Uterus (tissue), 4 donors: ENCODE measurements around the gene TBC1D14. TPM values are rescaled to one million over a fixed set of nuclear protein-coding genes. Genes with fewer than 3 reads are reported as not detected.
"Not testable (repeated sequence)": the region's sequence is repeated elsewhere in the genome, so short reads cannot be mapped to it uniquely, and the experiment has no call there.

ENCODE experiments used
- DNase-seq, 2 donors: peaks; one replicate each; pipeline ENCODE4 v3.0.0-alpha.2; 2019 to 2020
- H3K27ac ChIP-seq, 2 donors: fragments of 200-600 bp; sonication (generic); 1 replicate in 1 of 2; 2 replicates in 1 of 2; pipeline ENCODE4 v1.5.1; 2016 to 2018
- H3K27me3 ChIP-seq, 2 donors: fragments of 200-600 bp; sonication (generic); one replicate each; pipeline ENCODE4 v1.5.1; 2018 to 2019; ENCODE audit warnings: control low read depth in 1 of 2
- H3K36me3 ChIP-seq, 2 donors: fragments of 200-600 bp; sonication (generic); one replicate each; pipeline ENCODE4 v1.5.1; 2019; ENCODE audit warnings: control low read depth in 1 of 2
- H3K4me1 ChIP-seq, 2 donors: fragments of 200-600 bp; sonication (generic); one replicate each; pipeline ENCODE4 v1.5.1; 2018 to 2019; ENCODE audit warnings: control low read depth in 1 of 2
- H3K4me3 ChIP-seq, 2 donors: fragments of 200-600 bp; sonication (generic); 1 replicate in 1 of 2; 2 replicates in 1 of 2; pipeline ENCODE4 v1.5.1; 2018 to 2019; ENCODE audit warnings: mild to moderate bottlenecking in 1 of 2
- H3K9me3 ChIP-seq, 2 donors: fragments of 200-600 bp; sonication (generic); one replicate each; pipeline ENCODE4 v1.5.1; 2019; ENCODE audit warnings: control low read depth in 1 of 2
- POLR2A ChIP-seq, 2 donors: fragments of 450-650 bp; IDR thresholded peaks; one replicate each; pipeline ENCODE4 v1.6.1; 2016; ENCODE audit warnings: antibody characterized with exemption in 2 of 2, mild to moderate bottlenecking in 1 of 2, moderate library complexity in 1 of 2
- intact Hi-C: fragments of 100-400 bp; cut with DNase I; formaldehyde crosslinking; loops from one replicate; pipeline ENCODE4 v1.15.1; 2023; ENCODE audit warnings: low total_unique reads
- total RNA-seq, 4 donors: library from RNA; depleted of rRNA in 3 of 4; stranded (reverse); fragments of >200 nt in 3 of 4; gene quantifications; one replicate each; pipeline versions ENCODE4 v1.1.0 to v1.2.4, GENCODE V29; 2014 to 2023
- TF ChIP-seq, protein P1 (sequence below), 4 experiments: fragments of 200-600 bp in 2 of 4; fragments of 450-650 bp in 2 of 4; sonication (generic) in 2 of 4; IDR thresholded peaks; one replicate each; pipeline ENCODE4 v1.5.1; 2016 to 2019; ENCODE audit warnings: antibody characterized with exemption in 4 of 4, mild to moderate bottlenecking in 2 of 4, moderate library complexity in 1 of 4
- donor health status: DM: yes; HTN: yes; CAD: no.

TBC1D14 gene
- total RNA-seq, 4 donors from 2014 or later = 16.9 to 61.2 (median 28.1) TPM

DNA sequence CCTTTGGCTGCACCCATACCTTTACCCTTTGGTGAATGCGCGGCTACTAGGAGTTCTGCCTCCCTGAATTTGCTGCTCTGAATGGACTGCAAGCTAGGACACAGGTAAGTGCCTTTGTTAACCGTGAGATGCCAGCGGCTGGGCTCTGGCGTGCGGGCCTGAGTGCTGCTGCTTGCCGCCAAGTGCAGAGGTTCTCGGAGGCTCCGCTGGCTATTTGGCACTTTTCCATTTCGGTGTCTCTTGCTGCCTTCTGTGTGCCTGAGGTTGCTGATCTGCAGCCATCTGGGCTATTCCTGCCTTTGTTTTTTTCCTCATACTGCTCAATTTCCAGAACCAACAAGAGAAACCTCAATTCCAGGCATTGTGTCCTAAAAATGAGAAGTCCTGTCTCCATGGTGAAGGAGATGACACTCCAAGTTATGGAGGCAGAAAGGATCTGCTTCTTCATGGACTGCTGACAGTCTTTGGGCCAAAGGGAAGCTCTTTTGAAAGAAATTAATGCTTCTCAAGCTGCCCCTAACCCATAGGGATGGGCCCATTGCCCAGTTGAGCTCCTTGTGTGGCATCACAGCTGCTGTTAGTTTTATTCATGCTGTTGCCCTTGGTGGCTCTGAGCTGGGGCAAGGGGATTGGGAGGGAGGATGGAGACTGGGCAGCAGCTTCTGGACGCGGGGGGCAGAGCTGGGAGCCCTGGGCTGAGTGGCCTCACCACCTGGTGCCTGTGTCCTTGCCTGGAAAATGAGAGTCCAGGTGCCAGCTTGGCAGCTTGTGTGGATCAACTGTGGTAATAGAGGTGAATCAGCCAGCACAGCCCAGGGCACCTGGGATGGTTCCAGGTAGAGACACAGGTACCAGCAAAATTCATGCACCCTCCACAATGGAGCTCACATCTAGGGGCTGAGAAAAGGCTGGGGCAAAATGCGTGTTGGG lies 3.8 kb upstream of the TBC1D14 start:
- no peak for DNase-seq
- Histone ChIP-seq H3K27ac (no peak overlapping the region), H3K36me3 (no peaks in the 10 kb centered on the region), H3K9me3 (no peaks in the 10 kb centered on the region), H3K4me1 (peaks cover 6 to 14% of the 10 kb centered on the region in 2 donors), H3K4me3 (no peak overlapping the region), H3K27me3 (no peaks in the 10 kb centered on the region)
- intact Hi-C loops = no loop called here
- TF ChIP-seq, protein P1, sequence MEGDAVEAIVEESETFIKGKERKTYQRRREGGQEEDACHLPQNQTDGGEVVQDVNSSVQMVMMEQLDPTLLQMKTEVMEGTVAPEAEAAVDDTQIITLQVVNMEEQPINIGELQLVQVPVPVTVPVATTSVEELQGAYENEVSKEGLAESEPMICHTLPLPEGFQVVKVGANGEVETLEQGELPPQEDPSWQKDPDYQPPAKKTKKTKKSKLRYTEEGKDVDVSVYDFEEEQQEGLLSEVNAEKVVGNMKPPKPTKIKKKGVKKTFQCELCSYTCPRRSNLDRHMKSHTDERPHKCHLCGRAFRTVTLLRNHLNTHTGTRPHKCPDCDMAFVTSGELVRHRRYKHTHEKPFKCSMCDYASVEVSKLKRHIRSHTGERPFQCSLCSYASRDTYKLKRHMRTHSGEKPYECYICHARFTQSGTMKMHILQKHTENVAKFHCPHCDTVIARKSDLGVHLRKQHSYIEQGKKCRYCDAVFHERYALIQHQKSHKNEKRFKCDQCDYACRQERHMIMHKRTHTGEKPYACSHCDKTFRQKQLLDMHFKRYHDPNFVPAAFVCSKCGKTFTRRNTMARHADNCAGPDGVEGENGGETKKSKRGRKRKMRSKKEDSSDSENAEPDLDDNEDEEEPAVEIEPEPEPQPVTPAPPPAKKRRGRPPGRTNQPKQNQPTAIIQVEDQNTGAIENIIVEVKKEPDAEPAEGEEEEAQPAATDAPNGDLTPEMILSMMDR (IDR thresholded peaks at IDR 0.05) = no peak
- TF ChIP-seq POLR2A (IDR thresholded peaks at IDR 0.05) = no peak

DNA sequence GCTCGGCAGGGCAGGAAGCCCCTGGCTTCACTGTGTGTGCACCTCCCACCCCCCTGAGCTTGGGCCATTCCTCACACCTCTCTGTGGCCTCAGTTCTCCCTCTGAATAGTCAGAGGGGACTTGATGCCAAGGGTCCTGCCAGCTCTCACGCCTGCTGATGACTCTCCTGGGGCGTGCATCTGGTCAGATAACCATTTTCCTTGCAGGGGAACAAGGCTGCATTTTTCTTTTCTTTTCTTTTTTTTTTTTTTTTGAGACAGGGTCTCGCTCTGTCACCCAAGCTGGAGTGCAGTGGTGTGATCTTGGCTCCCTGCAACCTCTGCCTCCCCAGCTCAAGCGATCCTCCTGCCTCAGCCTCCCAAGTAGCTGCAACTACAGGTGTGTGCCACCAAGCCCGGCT lies 3.1 kb upstream of the TBC1D14 start:
- H3K36me3 ChIP-seq, H3K27ac ChIP-seq, H3K9me3 ChIP-seq, H3K27me3 ChIP-seq, H3K4me3 ChIP-seq, intact Hi-C loops, DNase-seq: not testable (repeated sequence)
- peaks cover 6 to 15% of the 10 kb centered on the region in 2 donors for H3K4me1 ChIP-seq

DNA sequence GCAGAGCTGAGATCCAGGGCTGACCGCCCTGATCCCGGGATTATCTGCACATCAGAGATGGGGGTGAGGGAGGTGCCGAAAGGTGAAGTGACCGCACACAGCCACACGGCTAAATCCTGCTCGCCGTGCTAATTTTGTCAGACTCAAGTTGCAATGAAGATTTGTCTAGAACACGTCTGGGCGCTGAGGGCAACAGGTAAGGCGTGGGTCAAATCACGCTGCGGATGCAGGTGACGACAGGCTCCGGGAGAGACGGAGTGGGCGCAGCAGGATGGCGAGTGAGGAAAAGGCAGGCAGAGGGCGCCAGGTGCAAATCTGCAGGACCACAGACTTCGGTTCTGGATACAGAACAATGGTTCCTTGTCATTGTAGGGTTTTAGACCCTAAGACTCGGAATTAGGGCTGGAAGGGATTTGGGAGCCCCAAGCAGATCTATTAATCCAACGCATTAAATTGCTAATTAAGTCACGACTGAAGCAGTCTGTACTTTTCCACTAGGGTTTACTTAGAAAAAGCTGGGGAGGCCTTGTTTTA lies 1.9 kb upstream of the TBC1D14 start:
- TF ChIP-seq, protein P1 (IDR thresholded peaks at IDR 0.05) = peak in 3 of 4 experiments; percentile 38 to 45 (median 40)
- TF ChIP-seq POLR2A (IDR thresholded peaks at IDR 0.05) = no peak
- DNase-seq = no peak
- Histone ChIP-seq H3K27ac (no peak overlapping the region), H3K4me1 (peaks cover 6 to 15% of the 10 kb centered on the region in 2 donors), H3K4me3 (no peak overlapping the region), H3K9me3 (no peaks in the 10 kb centered on the region), H3K27me3 (no peaks in the 10 kb centered on the region), H3K36me3 (no peaks in the 10 kb centered on the region)
- intact Hi-C loops = no loop called here

DNA sequence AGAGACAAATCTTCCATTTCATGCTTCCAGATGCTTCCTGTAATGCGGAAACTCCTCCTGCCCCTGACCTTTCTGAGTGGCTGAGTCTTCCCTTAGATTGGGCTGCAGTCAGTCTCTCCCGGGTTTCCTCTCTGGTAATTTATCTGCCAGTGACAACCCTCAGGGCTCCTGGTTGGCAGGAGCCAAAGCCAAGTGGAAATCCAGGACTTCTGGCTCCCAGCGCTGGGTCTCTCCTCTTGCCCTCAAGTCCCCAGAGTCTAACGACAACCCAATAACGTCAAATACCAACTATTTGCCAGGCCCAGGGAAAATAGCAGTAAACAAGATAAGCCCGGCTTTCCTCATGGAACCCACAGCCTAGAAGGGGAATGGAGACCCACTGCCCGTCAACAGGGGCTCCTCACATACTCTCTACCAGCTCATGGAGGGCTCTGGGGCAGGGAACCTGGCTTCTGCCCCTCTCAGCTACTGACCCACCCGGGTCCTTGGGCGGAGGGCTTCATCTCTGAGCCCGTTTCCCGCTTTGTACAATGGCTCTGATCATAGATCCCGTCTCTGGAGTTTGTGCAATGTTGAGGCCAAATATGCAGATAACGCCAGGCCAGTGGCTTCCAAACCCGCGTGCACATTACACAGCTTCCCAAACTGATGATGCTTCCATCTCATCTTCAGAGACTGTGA lies 1.1 kb upstream of the TBC1D14 start:
- intact Hi-C loops = no loop called here
- H3K36me3 ChIP-seq = no peaks in the 10 kb centered on the region
- peak overlapping the region; percentile 90 to 95 for H3K4me3 ChIP-seq
- H3K9me3 ChIP-seq = no peaks in the 10 kb centered on the region
- no peak for TF ChIP-seq POLR2A (IDR thresholded peaks at IDR 0.05)
- TF ChIP-seq, protein P1 (IDR thresholded peaks at IDR 0.05) = no peak
- peaks cover 6 to 15% of the 10 kb centered on the region in 2 donors for H3K4me1 ChIP-seq
- DNase-seq = no peak
- peak overlapping the region; percentile 99 to 100 for H3K27ac ChIP-seq
- no peaks in the 10 kb centered on the region for H3K27me3 ChIP-seq

DNA sequence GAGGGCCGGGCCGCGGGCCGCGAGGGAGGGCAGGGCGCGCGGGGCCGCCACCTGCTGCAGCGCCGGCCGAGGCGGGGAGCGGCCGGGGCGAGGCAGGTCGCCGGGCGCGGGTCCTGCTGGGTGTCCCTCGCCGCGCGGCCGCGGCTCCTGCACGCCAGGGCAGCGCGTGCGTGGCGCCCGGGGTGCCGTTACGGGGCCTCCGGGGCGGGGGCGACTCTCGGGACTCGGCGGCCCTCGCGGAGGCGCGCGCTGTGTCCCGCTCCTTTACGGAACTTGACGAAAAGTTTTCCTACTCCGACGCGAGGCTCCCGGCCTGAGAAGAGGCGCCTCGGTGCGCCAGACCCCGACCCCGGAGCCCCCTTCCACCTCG lies 329 bp downstream of the TBC1D14 start:
- Histone ChIP-seq H3K9me3 (no peaks in the 10 kb centered on the region), H3K4me3 (peak overlapping the region; percentile 90 to 95), H3K27me3 (no peaks in the 10 kb centered on the region), H3K36me3 (no peaks in the 10 kb centered on the region), H3K27ac (peak overlapping the region; percentile 99 to 100), H3K4me1 (peaks cover 6 to 15% of the 10 kb centered on the region in 2 donors)
- DNase-seq = no peak
- TF ChIP-seq, protein P1 (IDR thresholded peaks at IDR 0.05) = no peak
- no peak for TF ChIP-seq POLR2A (IDR thresholded peaks at IDR 0.05)
- intact Hi-C loops = no loop called here
